ENCODE results near the gene FBXO38. TPM values are rescaled to one million over a fixed set of nuclear protein-coding genes. Genes with fewer than 3 reads are reported as not detected.

The FBXO38 gene
- total and polyA plus RNA-seq, 9 of the 15 experiments (the other 6 are each of a cell fraction or from before 2014, with no cell fraction given): 7.4 to 39.4 (median 29.3) TPM

GRCh38 chr5:148474025-148474511 lies 90.3 kb downstream of the FBXO38 start (continued):
- no peak for TF ChIP-seq DMBX1 (CRISPR knock-in tag; IDR thresholded peaks at IDR 0.05; ENCODE audit: borderline replicate concordance)
- no peak for TF ChIP-seq SRF (CRISPR knock-in tag; IDR thresholded peaks at IDR 0.05)
- no peak for TF ChIP-seq RFX1 (IDR thresholded peaks at IDR 0.05)
- no peak for TF ChIP-seq FOXM1 (IDR thresholded peaks at IDR 0.05; ENCODE audit: low read depth)
- TF ChIP-seq FOXM1 (CRISPR knock-in tag; IDR thresholded peaks at IDR 0.05; ENCODE audit: low read depth): no peak
- no peak for TF ChIP-seq KLF13 (tag; IDR thresholded peaks at IDR 0.05; ENCODE audit: borderline replicate concordance, low read depth)
- TF ChIP-seq DPF2 (IDR thresholded peaks at IDR 0.05): peak; percentile 85
- no peak for TF ChIP-seq ZNF445 (CRISPR knock-in tag; IDR thresholded peaks at IDR 0.05; ENCODE audit: low read depth)
- TF ChIP-seq ZNF740 (CRISPR knock-in tag; IDR thresholded peaks at IDR 0.05): peak; percentile 85
- TF ChIP-seq ZNF740 (tag; IDR thresholded peaks at IDR 0.05): peak in 1 of 2 experiments; percentile 71; a peak in 1 of 4 replicates
- no peak for TF ChIP-seq RBFOX2 (IDR thresholded peaks at IDR 0.05; ENCODE audit: low read depth, low read length)
- TF ChIP-seq CEBPG (CRISPR knock-in tag; IDR thresholded peaks at IDR 0.05): no peak
- TF ChIP-seq CEBPG (tag; conservative IDR thresholded peaks at IDR 0.05 in 1 of 2, IDR thresholded peaks at IDR 0.05 in 1 of 2): peak in 1 of 2 experiments; percentile 72; a peak in 1 of 4 replicates
- TF ChIP-seq ATF3 (IDR thresholded peaks at IDR 0.05): peak; percentile 90
- TF ChIP-seq ATF3 (CRISPR knock-in tag; conservative IDR thresholded peaks at IDR 0.05): no peak
- peak; percentile 93 for TF ChIP-seq EGR1 (conservative IDR thresholded peaks at IDR 0.05)
- no peak for TF ChIP-seq SAP30 (IDR thresholded peaks at IDR 0.05; ENCODE audit: borderline replicate concordance, insufficient read depth, low read depth, low read length, poor library complexity, severe bottlenecking)
- TF ChIP-seq HBP1 (CRISPR knock-in tag; IDR thresholded peaks at IDR 0.05): no peak
- no peak for TF ChIP-seq THAP7 (CRISPR knock-in tag; IDR thresholded peaks at IDR 0.05)
- TF ChIP-seq SAFB (IDR thresholded peaks at IDR 0.05; ENCODE audit: borderline replicate concordance, low read depth, low read length): no peak
- no peak for TF ChIP-seq GABPA (tag; conservative IDR thresholded peaks at IDR 0.05; ENCODE audit: low read depth)
- no peak for TF ChIP-seq EWSR1 (IDR thresholded peaks at IDR 0.05; ENCODE audit: borderline replicate concordance, low read depth, partially characterized antibody)
- no peak for TF ChIP-seq ZNF12 (CRISPR knock-in tag; IDR thresholded peaks at IDR 0.05)
- TF ChIP-seq ZNF24 (IDR thresholded peaks at IDR 0.05): no peak
- TF ChIP-seq ILK (tag; IDR thresholded peaks at IDR 0.05; ENCODE audit: borderline replicate concordance, low read depth): no peak
- no peak for TF ChIP-seq TAF1 (IDR thresholded peaks at IDR 0.05; ENCODE audit: control insufficient read depth, extremely low read depth, insufficient read depth, low read length, severe bottlenecking)

Measured in K562 (cell line).